ENCODE results near the gene CASQ1. TPM values are rescaled to one million over a fixed set of nuclear protein-coding genes. Genes with fewer than 3 reads are reported as not detected.

Gene CASQ1
- total and polyA plus RNA-seq, 9 of the 15 experiments (the other 6 are each of a cell fraction or from before 2014, with no cell fraction given), result not detected

DNA sequence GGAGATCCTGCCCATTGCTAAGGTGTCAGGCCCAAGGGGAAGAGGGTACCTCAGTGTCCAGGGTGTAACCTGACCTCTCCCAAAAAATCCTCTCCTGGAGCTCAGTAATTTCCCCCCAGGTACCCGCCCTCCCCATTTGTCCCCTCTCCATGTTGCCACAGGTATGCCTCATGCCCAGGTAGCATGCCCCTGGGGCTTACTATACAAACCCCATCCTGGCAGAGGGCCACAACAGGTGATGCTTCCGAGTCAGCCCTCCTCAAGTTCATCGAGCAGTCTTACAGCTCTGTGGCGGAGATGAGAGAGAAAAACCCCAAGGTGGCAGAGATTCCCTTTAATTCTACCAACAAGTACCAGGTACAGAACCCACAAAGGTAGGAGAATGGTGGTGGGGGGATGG, 23.3 kb upstream of the CASQ1 start:
- ATAC-seq (no peak), FAIRE-seq (no peak), DNase-seq (ENCODE audit: extremely low read depth in 1 of 4, low spot score in 3 of 4) (no peak)
- intact Hi-C loops (cut with micrococcal nuclease) (no loop called here), in situ Hi-C loops (cut with MboI) (no loop called here)
- no peaks in the 10 kb centered on the region for H4K20me1 ChIP-seq (replicated peaks; ENCODE audit: control insufficient read depth, insufficient read depth, low read length)
- H3K4me3 ChIP-seq, result no peak overlapping the region
- no peaks in the 10 kb centered on the region for H3K36me3 ChIP-seq (ENCODE audit: control insufficient read depth, insufficient read depth, low read length)
- H3K27me3 ChIP-seq (ENCODE audit: control insufficient read depth in 2 of 2, insufficient read depth in 2 of 2, low read length in 2 of 2), result peaks cover 32 to 69% of the 10 kb centered on the region in 2 experiments
- H3K9me1 ChIP-seq (ENCODE audit: control insufficient read depth, insufficient read depth, low read length), result no peaks in the 10 kb centered on the region
- no peak overlapping the region for H3K27ac ChIP-seq (ENCODE audit: extremely low read depth, low read depth, low read length)
- no peak overlapping the region for H3K4me2 ChIP-seq (ENCODE audit: insufficient read depth, low read length)
- WGBS (ENCODE audit: insufficient coverage, low coverage, missing lambda C conversion rate), result 0% methylated on average over 4 of the region's 4 CpGs
- no peak overlapping the region for H2AFZ ChIP-seq (ENCODE audit: low read depth, low read length)
- H3K79me2 ChIP-seq (ENCODE audit: control insufficient read depth, insufficient read depth, low read length), result no peaks in the 10 kb centered on the region
- POLR2A ChIA-PET, result interaction anchor here (1.1 kb wide), 1 partner anchor 95 kb away, joined by 3 read pairs; the partner anchor contains the start of gene DCAF8
- CTCF ChIA-PET (ENCODE audit: low intra/inter-chr PET ratio), result no interaction called here
- no TSS peak for BruUV-seq (replicated peaks)
- no peak overlapping the region for H3K9ac ChIP-seq (ENCODE audit: insufficient read depth in 1 of 2, low read depth in 2 of 2, low read length in 2 of 2)
- no peak for TF ChIP-seq DACH1 (IDR thresholded peaks at IDR 0.05; ENCODE audit: partially characterized antibody)
- TF ChIP-seq DDX20 (tag; IDR thresholded peaks at IDR 0.05; ENCODE audit: low read depth), result no peak
- no peak for TF ChIP-seq L3MBTL2 (IDR thresholded peaks at IDR 0.05)
- no peak for TF ChIP-seq ZBTB2 (IDR thresholded peaks at IDR 0.05)
- TF ChIP-seq, protein P1, sequence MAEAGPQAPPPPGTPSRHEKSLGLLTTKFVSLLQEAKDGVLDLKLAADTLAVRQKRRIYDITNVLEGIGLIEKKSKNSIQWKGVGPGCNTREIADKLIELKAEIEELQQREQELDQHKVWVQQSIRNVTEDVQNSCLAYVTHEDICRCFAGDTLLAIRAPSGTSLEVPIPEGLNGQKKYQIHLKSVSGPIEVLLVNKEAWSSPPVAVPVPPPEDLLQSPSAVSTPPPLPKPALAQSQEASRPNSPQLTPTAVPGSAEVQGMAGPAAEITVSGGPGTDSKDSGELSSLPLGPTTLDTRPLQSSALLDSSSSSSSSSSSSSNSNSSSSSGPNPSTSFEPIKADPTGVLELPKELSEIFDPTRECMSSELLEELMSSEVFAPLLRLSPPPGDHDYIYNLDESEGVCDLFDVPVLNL (CRISPR knock-in tag; IDR thresholded peaks at IDR 0.05; ENCODE audit: low read depth), result no peak
- no peak for TF ChIP-seq ZNF780A (CRISPR knock-in tag; IDR thresholded peaks at IDR 0.05)
- TF ChIP-seq ZNF175 (CRISPR knock-in tag; IDR thresholded peaks at IDR 0.05; ENCODE audit: low read depth), result no peak
- no peak for TF ChIP-seq BCOR (IDR thresholded peaks at IDR 0.05)
- TF ChIP-seq TRIM24 (IDR thresholded peaks at IDR 0.05), result no peak
- TF ChIP-seq KLF13 (tag; IDR thresholded peaks at IDR 0.05; ENCODE audit: borderline replicate concordance, low read depth), result no peak
- TF ChIP-seq NFIX (CRISPR knock-in tag; IDR thresholded peaks at IDR 0.05; ENCODE audit: low read depth), result no peak
- no peak for TF ChIP-seq TBP (optimal IDR thresholded peaks at IDR 0.05; ENCODE audit: low read depth, low read length)
- no peak for TF ChIP-seq HLTF (IDR thresholded peaks at IDR 0.05)
- TF ChIP-seq ETV5 (CRISPR knock-in tag; IDR thresholded peaks at IDR 0.05; ENCODE audit: low read depth), result no peak
- no peak for TF ChIP-seq C11orf30 (IDR thresholded peaks at IDR 0.05; ENCODE audit: low read depth)
- TF ChIP-seq ZSCAN32 (CRISPR knock-in tag; IDR thresholded peaks at IDR 0.05), result no peak
- no peak for TF ChIP-seq NFE2L1 (tag; IDR thresholded peaks at IDR 0.05; ENCODE audit: borderline replicate concordance, low read depth)
- no peak for TF ChIP-seq PPARD (CRISPR knock-in tag; IDR thresholded peaks at IDR 0.05)
- no peaks in the 10 kb centered on the region for H3K9me3 ChIP-seq (replicated peaks; ENCODE audit: control insufficient read depth, insufficient read depth, low read depth, low read length)
- H3K4me1 ChIP-seq (replicated peaks in 1 of 2; ENCODE audit: control insufficient read depth in 2 of 2, insufficient read depth in 2 of 2, low read length in 2 of 2), result peaks cover 0 to 9% of the 10 kb centered on the region in 2 experiments; a peak in 3 of 5 replicates

All from K562 (cell line).